Activated CD4-positive, alpha-beta T cell treated with anti-CD3 and anti-CD28 coated beads, Interleukin-2, amount 50 U/mL, for 16 hours (primary cell): ENCODE measurements around the gene YKT6.
"Not testable (repeated sequence)": the region's sequence is repeated elsewhere in the genome, so short reads cannot be mapped to it uniquely, and the experiment has no call there.

Source experiments
- DNase-seq: peaks from one replicate; pipeline ENCODE4 v3.0.0-alpha.2; 2020

Gene YKT6

GRCh38 chr7:44200699-44201461 lies at the start of gene YKT6:
TSS of gene YKT6 (plus strand) at chr7:44200978. CDS start at chr7:44201136, 158 bp downstream.
- DNase-seq = peak; percentile 98

- no peak for DNase-seq
Observed at GRCh38 chr7:44151956-44152355, 48.8 kb upstream of the YKT6 start.

GRCh38 chr7:44152971-44153947 lies 47.5 kb upstream of the YKT6 start:
- no peak for DNase-seq

- DNase-seq = no peak
Observed at GRCh38 chr7:44153948-44154335, 46.8 kb upstream of the YKT6 start.

DNA sequence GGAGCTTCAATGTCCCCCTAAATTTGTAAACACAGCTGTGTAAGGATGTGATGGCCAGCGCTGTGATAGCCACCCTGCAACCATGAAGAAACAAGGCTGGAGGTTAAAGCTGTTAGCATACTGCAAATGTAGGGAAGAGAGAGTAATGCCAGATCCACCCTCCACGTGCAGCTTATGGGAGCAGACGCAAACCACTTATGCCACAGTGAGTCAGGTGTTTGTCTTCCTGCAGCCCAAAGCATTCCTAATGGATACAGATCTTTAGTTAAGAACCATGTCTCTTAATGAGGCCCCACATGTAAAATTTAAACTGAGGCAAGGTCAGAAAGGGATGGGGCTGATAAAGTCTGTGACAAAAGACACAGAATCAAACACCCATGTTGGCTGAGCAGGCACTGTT lies 46.1 kb upstream of the YKT6 start:
- DNase-seq = no peak

DNA sequence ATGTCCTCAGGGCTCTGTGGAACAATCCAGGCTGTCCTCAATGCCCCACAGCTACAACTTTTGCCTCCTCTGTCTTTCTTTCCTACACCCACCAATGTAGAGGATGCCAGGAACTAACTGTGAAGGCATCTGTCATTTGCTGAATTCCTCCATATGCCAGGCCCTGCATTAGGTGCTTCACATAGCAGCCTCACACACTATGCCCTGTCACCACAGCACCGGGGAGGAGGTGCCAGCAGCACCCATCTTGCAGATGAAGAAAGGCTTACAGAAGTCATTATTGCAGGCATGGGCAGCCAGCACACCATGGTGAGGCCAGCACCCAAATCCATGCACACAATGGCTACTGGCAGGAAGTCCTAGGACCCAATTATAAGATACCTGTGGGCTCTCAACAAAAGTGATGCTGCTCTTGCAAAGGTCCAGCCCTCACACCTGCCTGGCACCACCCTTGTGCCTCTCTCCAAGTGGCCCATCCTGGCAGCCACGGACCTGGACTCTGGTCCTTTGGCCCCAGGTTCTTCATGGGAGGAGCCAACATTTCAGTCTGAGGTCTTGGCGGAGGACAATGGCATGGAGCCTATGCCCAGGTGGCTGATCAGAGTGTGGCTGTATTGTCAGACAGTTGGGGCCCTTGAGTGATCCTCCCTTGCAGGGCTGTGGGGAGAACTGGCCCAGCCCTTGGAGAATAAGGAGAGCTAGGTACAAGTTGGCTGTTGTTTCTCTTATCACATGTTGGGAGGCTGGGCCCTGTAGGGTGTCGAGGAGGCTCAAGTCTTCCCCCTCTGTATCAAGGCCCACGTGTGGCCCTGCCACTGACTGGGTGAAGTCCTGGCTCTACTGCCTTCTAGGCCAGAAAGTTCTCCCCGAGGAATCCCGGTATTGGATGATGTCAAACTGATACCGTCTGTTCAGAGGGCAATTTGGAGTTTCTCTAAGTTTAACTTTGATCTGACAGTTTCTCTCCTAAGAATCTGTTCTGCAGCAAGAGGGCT lies 45.3 kb upstream of the YKT6 start:
- DNase-seq = no peak

GRCh38 chr7:44156453-44157010 lies 44.2 kb upstream of the YKT6 start:
- no peak for DNase-seq

GRCh38 chr7:44157116-44158080 lies 43.4 kb upstream of the YKT6 start:
- no peak for DNase-seq

DNA sequence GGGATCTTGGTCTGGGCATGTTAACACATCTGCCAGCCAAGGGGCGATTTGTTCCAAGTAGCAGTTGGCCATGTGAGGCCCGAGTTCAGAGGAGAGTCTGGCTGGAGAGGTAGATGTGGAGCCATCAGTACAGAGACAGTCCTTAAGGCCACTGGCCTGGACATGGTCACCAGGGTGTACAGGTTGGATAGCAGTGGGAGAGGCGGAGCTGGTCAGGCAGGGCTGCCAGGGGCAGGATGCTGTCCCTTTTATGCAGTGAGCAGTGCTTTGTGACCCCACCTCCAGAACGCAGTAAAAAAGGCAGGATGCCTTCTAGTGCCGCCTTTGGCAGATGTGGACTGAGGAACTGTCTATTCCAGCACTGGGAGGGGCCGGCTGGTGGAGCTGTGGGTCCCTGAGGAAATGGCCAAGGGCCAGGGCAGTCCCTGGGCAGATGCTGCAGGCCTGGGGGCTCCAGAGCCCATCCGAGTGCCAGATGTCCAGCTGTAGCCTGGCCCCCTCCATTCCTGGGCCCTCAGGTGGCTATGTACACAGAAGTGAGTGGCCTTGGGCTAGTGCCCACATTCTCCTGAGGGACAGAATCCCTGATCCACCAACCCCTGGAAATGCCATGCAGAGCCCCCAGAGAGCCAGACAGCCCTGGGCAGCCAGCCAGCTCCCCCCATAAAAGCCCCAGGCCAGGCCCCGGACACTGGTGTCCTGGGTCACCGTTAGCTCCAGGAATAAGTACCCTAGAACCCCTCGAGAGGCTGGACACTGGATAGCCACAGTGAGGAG lies 42.5 kb upstream of the YKT6 start:
- DNase-seq = no peak

- no peak for DNase-seq
Observed at GRCh38 chr7:44158873-44159631, 41.7 kb upstream of the YKT6 start.

GRCh38 chr7:44159824-44160630 lies 40.8 kb upstream of the YKT6 start:
- no peak for DNase-seq

DNA sequence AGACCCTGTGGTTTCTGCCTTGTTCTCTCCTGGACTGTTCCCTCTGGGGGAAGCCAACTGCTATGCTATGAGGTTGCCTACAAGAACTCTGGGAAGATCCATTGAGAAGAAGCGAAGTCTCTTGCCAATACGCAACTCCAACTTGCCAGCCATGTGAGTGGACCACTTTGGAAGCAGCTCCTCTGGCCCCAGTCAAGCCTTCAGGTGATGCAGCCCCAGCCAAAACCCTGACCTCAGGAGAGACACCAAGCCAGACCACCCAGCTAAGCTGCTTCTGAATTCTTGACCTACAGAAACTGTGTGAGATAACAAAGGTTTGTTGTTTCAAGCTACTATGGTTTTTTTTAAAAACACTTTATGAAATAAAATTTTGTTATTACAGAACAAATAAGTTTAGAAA lies 39.4 kb upstream of the YKT6 start:
- DNase-seq = no peak

DNA sequence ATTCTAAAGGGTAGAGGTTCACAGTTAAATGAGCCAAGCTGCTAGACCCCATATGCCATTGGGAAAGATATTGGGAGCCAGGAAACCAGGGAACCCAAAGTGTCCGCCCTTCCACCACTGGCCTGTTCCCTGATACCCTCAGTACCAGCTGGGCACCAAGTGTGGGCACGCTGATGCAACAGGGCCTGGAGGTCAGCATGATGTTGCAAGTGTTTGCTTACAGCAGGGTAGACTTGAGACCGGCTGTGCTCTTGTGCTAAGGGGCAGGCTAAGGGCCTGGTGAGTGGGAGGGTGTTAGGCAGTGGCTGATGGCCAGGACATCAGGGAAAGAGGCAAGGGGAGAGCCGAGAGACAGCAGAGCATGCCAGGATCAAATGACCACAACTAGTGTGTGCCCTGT lies 38.6 kb upstream of the YKT6 start:
- DNase-seq = no peak

DNA sequence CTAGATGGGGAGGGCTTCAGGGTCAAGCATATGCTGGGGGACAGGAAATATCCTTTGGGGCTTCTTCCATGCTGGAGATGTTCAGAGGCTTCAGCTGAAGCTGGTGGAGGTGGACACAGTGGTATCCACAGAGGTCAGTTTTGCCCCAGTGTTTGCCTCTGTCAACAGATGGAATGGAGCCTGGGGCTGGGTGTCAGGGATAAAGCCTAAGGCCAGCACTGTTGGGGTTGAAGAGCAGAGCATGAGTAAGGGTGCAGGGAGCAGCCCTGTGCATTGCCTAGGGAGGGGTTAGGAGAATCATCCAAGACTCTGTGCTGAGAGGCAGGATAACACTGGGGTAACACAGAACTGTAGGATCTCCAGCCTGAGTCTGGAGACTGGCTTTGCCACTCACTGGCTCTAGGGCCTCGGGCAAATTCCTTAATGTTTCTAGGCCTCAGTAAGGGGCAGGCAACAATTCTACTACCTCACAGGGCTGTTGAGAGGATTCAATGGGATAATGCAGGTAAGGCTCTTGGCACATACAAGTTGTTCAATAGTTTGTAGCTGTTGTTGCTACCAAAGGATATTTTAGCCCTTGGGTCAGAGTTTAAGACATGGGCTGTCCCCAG lies 37.9 kb upstream of the YKT6 start:
- DNase-seq = no peak

GRCh38 chr7:44163591-44163990 lies 37.2 kb upstream of the YKT6 start:
- DNase-seq = no peak

GRCh38 chr7:44167920-44168319 lies 32.9 kb upstream of the YKT6 start:
- no peak for DNase-seq

DNA sequence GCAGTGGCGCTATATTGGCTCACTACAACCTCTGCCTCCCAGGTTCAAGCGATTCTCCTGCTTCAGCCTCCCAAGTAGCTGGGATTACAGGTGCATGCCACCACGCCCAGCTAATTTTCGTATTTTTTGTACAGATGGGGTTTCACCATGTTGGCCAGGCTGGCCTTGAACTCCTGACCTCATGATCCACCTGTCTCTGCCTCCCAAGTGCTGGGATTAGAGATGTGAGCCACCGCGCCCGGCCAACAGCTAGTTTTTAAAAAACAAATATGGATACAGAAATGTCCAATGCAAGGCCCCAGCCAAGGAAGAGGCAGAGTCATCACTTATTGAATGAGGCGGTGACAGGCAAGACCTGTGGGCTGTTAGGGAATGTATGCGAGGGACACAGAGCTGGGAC lies 28.9 kb upstream of the YKT6 start:
- DNase-seq = not testable (repeated sequence)

DNA sequence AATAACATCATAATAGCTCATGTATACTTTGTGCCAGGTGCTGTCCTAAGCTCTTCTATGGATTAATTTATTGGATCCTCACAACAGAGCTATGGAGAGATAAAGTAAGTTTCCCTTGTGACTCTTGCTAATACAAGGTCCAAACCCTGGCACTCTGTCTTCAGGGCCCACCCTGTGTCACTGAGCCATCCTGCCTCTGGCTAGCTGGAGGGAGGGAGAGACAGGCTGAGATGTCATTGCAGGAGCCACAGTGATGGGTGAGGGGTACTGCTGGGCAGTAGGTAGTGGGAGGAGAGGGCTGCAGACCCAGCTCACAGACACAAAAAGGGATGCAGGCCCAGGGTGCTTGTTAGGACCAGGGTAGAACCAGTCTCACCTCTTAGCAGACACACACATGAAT lies 28.4 kb upstream of the YKT6 start:
- no peak for DNase-seq
